Stomach (tissue), 4 donors: ENCODE measurements around the gene BPIFB4.

Experiments
- POLR2A ChIP-seq, 4 donors: fragments of 450-650 bp; IDR thresholded peaks; one replicate each; pipeline ENCODE4 v1.6.1; 2016; ENCODE audit warnings: antibody characterized with exemption in 4 of 4, control low read depth in 2 of 4, mild to moderate bottlenecking in 1 of 4, moderate library complexity in 1 of 4
- TF ChIP-seq, protein P1 (sequence below), 7 experiments: fragments of 450-650 bp in 4 of 7; fragments of 200-600 bp in 3 of 7; sonication (generic) in 3 of 7; IDR thresholded peaks; one replicate each; pipeline ENCODE4 v1.5.1; 2016 to 2019; ENCODE audit warnings: antibody characterized with exemption in 7 of 7, control low read depth in 2 of 7, mild to moderate bottlenecking in 1 of 7

DNA sequence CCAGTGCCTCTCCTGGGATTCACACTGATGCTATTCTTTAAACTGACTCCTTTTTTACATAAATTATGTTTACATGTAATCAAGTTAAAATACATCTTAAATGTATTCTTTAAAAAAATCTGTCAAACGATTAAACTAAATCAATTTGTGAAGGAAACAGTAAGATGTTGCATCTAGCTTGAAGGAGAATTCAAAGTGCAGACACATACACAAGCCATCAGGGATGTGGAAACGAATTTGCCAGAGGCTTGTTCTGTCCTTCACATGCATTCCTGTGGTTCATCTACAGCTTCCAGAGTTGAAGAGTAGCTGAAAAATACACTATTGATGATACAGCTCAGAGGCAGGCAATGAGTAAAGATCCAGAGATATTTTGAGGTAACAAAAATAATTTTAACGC lies 33.0 kb upstream of the BPIFB4 start:
- TF ChIP-seq, protein P1, sequence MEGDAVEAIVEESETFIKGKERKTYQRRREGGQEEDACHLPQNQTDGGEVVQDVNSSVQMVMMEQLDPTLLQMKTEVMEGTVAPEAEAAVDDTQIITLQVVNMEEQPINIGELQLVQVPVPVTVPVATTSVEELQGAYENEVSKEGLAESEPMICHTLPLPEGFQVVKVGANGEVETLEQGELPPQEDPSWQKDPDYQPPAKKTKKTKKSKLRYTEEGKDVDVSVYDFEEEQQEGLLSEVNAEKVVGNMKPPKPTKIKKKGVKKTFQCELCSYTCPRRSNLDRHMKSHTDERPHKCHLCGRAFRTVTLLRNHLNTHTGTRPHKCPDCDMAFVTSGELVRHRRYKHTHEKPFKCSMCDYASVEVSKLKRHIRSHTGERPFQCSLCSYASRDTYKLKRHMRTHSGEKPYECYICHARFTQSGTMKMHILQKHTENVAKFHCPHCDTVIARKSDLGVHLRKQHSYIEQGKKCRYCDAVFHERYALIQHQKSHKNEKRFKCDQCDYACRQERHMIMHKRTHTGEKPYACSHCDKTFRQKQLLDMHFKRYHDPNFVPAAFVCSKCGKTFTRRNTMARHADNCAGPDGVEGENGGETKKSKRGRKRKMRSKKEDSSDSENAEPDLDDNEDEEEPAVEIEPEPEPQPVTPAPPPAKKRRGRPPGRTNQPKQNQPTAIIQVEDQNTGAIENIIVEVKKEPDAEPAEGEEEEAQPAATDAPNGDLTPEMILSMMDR (IDR thresholded peaks at IDR 0.05): no peak
- no peak for TF ChIP-seq POLR2A (IDR thresholded peaks at IDR 0.05)
